Uterus (tissue), 4 donors: ENCODE data around the gene BRSK2. TPM values are rescaled to one million over a fixed set of nuclear protein-coding genes. Genes with fewer than 3 reads are reported as not detected.

Source experiments
- DNase-seq, 2 donors: peaks; one replicate each; pipeline ENCODE4 v3.0.0-alpha.2; 2019 to 2020
- H3K27ac ChIP-seq, 2 donors: fragments of 200-600 bp; sonication (generic); 1 replicate in 1 of 2; 2 replicates in 1 of 2; pipeline ENCODE4 v1.5.1; 2016 to 2018
- H3K27me3 ChIP-seq, 2 donors: fragments of 200-600 bp; sonication (generic); one replicate each; pipeline ENCODE4 v1.5.1; 2018 to 2019; ENCODE audit warnings: control low read depth in 1 of 2
- H3K36me3 ChIP-seq, 2 donors: fragments of 200-600 bp; sonication (generic); one replicate each; pipeline ENCODE4 v1.5.1; 2019; ENCODE audit warnings: control low read depth in 1 of 2
- H3K4me1 ChIP-seq, 2 donors: fragments of 200-600 bp; sonication (generic); one replicate each; pipeline ENCODE4 v1.5.1; 2018 to 2019; ENCODE audit warnings: control low read depth in 1 of 2
- H3K4me3 ChIP-seq, 2 donors: fragments of 200-600 bp; sonication (generic); 1 replicate in 1 of 2; 2 replicates in 1 of 2; pipeline ENCODE4 v1.5.1; 2018 to 2019; ENCODE audit warnings: mild to moderate bottlenecking in 1 of 2
- H3K9me3 ChIP-seq, 2 donors: fragments of 200-600 bp; sonication (generic); one replicate each; pipeline ENCODE4 v1.5.1; 2019; ENCODE audit warnings: control low read depth in 1 of 2
- CTCF ChIP-seq, 4 experiments: fragments of 200-600 bp in 2 of 4; fragments of 450-650 bp in 2 of 4; sonication (generic) in 2 of 4; IDR thresholded peaks; one replicate each; pipeline ENCODE4 v1.5.1; 2016 to 2019; ENCODE audit warnings: antibody characterized with exemption in 4 of 4, mild to moderate bottlenecking in 2 of 4, moderate library complexity in 1 of 4
- POLR2A ChIP-seq, 2 donors: fragments of 450-650 bp; IDR thresholded peaks; one replicate each; pipeline ENCODE4 v1.6.1; 2016; ENCODE audit warnings: antibody characterized with exemption in 2 of 2, mild to moderate bottlenecking in 1 of 2, moderate library complexity in 1 of 2
- intact Hi-C: fragments of 100-400 bp; cut with DNase I; formaldehyde crosslinking; loops from one replicate; pipeline ENCODE4 v1.15.1; 2023; ENCODE audit warnings: low total_unique reads
- total RNA-seq, 4 donors: library from RNA; depleted of rRNA in 3 of 4; stranded (reverse); fragments of >200 nt in 3 of 4; gene quantifications; one replicate each; pipeline versions ENCODE4 v1.1.0 to v1.2.4, GENCODE V29; 2014 to 2023
- donor health status: DM: yes; HTN: yes; CAD: no.

Gene BRSK2
- total RNA-seq, 4 donors from 2014 or later: 1.5 to 2.2 TPM; not detected in 2

- DNase-seq: no peak
- no peak for TF ChIP-seq POLR2A (IDR thresholded peaks at IDR 0.05)
- no peak for TF ChIP-seq CTCF (IDR thresholded peaks at IDR 0.05)
- H3K4me3 ChIP-seq: no peak overlapping the region
- intact Hi-C loops: no loop called here
- no peaks in the 10 kb centered on the region for H3K36me3 ChIP-seq
- H3K27ac ChIP-seq: no peak overlapping the region
- no peaks in the 10 kb centered on the region for H3K27me3 ChIP-seq
- H3K9me3 ChIP-seq: no peaks in the 10 kb centered on the region
- no peaks in the 10 kb centered on the region for H3K4me1 ChIP-seq
These were observed 54.6 kb downstream of the BRSK2 start for GRCh38 chr11:1444321-1444720.

- intact Hi-C loops: no loop called here
- no peaks in the 10 kb centered on the region for H3K27me3 ChIP-seq
- DNase-seq: no peak
- H3K4me3 ChIP-seq: no peak overlapping the region
- TF ChIP-seq CTCF (IDR thresholded peaks at IDR 0.05) (no peak), POLR2A (IDR thresholded peaks at IDR 0.05) (no peak)
- no peak overlapping the region for H3K27ac ChIP-seq
- no peaks in the 10 kb centered on the region for H3K36me3 ChIP-seq
- H3K4me1 ChIP-seq: no peaks in the 10 kb centered on the region
- no peaks in the 10 kb centered on the region for H3K9me3 ChIP-seq
These were observed 55.2 kb downstream of the BRSK2 start for GRCh38 chr11:1444823-1445422.

- Histone ChIP-seq H3K4me1 (no peaks in the 10 kb centered on the region), H3K9me3 (no peaks in the 10 kb centered on the region), H3K36me3 (no peaks in the 10 kb centered on the region), H3K27ac (no peak overlapping the region), H3K4me3 (no peak overlapping the region), H3K27me3 (no peaks in the 10 kb centered on the region)
- TF ChIP-seq POLR2A (IDR thresholded peaks at IDR 0.05) (no peak), CTCF (IDR thresholded peaks at IDR 0.05) (no peak)
- no peak for DNase-seq
- intact Hi-C loops: no loop called here
These were observed 56.2 kb downstream of the BRSK2 start for GRCh38 chr11:1445741-1446445.

- TF ChIP-seq POLR2A (IDR thresholded peaks at IDR 0.05) (no peak), CTCF (IDR thresholded peaks at IDR 0.05) (no peak)
- Histone ChIP-seq H3K9me3 (no peaks in the 10 kb centered on the region), H3K4me1 (no peaks in the 10 kb centered on the region), H3K27me3 (no peaks in the 10 kb centered on the region), H3K27ac (no peak overlapping the region), H3K36me3 (no peaks in the 10 kb centered on the region), H3K4me3 (no peak overlapping the region)
- no peak for DNase-seq
- intact Hi-C loops: no loop called here
These were observed 56.9 kb downstream of the BRSK2 start for GRCh38 chr11:1446623-1447022.
